GM21576 (cell line): ENCODE data around the gene SRGAP2.
"Not testable (repeated sequence)": the region's sequence is repeated elsewhere in the genome, so short reads cannot be mapped to it uniquely, and the experiment has no call there.

Experiments
- ATAC-seq: cut with Tn5 transposase; IDR thresholded peaks from one replicate; pipeline ENCODE4 v1.9.1; 2021; ENCODE audit warnings: mild to moderate bottlenecking, moderate library complexity; ENCODE audit not compliant: unreplicated experiment

The SRGAP2 gene

GRCh38 chr1:206204871-206205270 lies 1.5 kb downstream of the SRGAP2 start:
- ATAC-seq = not testable (repeated sequence)

GRCh38 chr1:206205569-206205968 lies 2.2 kb downstream of the SRGAP2 start:
- ATAC-seq = not testable (repeated sequence)

GRCh38 chr1:206210802-206211201 lies 7.5 kb downstream of the SRGAP2 start:
- ATAC-seq = not testable (repeated sequence)

- ATAC-seq = not testable (repeated sequence)
Measured at GRCh38 chr1:206215600-206216392, 12.5 kb downstream of the SRGAP2 start.

GRCh38 chr1:206218285-206218684 lies 14.9 kb downstream of the SRGAP2 start:
- ATAC-seq = not testable (repeated sequence)

GRCh38 chr1:206218765-206219164 lies 15.4 kb downstream of the SRGAP2 start:
- ATAC-seq = not testable (repeated sequence)

- ATAC-seq = not testable (repeated sequence)
Measured at GRCh38 chr1:206219514-206220331, 16.4 kb downstream of the SRGAP2 start.

GRCh38 chr1:206220332-206221000 lies 17.1 kb downstream of the SRGAP2 start:
- ATAC-seq = not testable (repeated sequence)

GRCh38 chr1:206221585-206221984 lies 18.2 kb downstream of the SRGAP2 start:
- ATAC-seq = not testable (repeated sequence)

GRCh38 chr1:206224190-206224776 lies 20.9 kb downstream of the SRGAP2 start:
- ATAC-seq = not testable (repeated sequence)

GRCh38 chr1:206225386-206225785 lies 22.0 kb downstream of the SRGAP2 start:
- not testable (repeated sequence) for ATAC-seq

GRCh38 chr1:206226886-206227285 lies 23.5 kb downstream of the SRGAP2 start:
- ATAC-seq = not testable (repeated sequence)

- ATAC-seq = not testable (repeated sequence)
Measured at GRCh38 chr1:206229286-206229685, 25.9 kb downstream of the SRGAP2 start.

GRCh38 chr1:206231989-206232388 lies 28.6 kb downstream of the SRGAP2 start:
- not testable (repeated sequence) for ATAC-seq

GRCh38 chr1:206232970-206233645 lies 29.8 kb downstream of the SRGAP2 start:
- ATAC-seq = not testable (repeated sequence)

- ATAC-seq = not testable (repeated sequence)
Measured at GRCh38 chr1:206234189-206234916, 31.0 kb downstream of the SRGAP2 start.

- not testable (repeated sequence) for ATAC-seq
Measured at GRCh38 chr1:206235190-206235589, 31.8 kb downstream of the SRGAP2 start.

- not testable (repeated sequence) for ATAC-seq
Measured at GRCh38 chr1:206240288-206240687, 36.9 kb downstream of the SRGAP2 start.

- ATAC-seq = peak; percentile 99
Measured at GRCh38 chr1:206243335-206243734, 40.0 kb downstream of the SRGAP2 start.
